ENCODE results near the gene MSH5.

MSH5 gene

DNA sequence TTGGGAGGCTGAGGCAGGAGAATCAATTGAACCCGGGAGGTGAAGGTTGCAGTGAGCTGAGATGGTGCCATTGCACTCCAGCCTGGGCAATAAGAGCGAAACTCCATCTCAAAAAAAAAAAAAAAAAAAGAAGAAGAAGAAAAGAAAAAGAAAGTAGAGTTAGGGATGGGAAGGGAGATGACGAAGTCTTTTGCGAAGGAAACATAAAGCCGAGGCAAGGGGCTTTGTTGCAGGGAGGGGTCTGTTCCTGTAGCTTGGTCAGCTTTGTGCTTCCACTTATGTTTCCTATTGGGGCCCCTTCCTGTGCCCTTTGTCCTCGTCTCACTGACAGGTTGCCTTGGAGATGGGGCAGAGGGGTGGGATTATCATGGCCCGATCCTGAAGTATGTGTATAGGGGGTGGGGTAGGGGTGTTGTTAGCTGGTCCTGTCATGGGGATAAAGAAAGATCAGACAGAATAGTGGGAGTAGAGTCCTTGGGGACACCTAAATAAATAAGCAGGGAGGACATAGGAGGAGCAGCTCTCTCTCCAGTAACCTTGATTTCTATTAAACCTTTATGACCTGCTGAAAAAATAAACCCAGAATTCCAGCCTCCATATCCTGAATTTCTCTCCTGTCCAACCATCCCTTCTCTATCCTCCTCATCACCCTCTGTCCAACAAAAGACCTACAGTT is 2.4 kb upstream of the MSH5 start:
- Histone ChIP-seq H3K4me1 (ENCODE audit: low read length) (peaks cover 37% of the 10 kb centered on the region), H3K4me3 (ENCODE audit: low read length) (peak overlapping the region; percentile 78), H3K27ac (ENCODE audit: low read length) (peak overlapping the region; percentile 98), H3K79me2 (ENCODE audit: low read length) (peaks cover 52% of the 10 kb centered on the region), H3K9me3 (ENCODE audit: insufficient read depth, low read length) (no peaks in the 10 kb centered on the region), H3K27me3 (ENCODE audit: low read depth, low read length) (no peaks in the 10 kb centered on the region), H2AFZ (ENCODE audit: low read depth, low read length) (no peak overlapping the region), H4K20me1 (ENCODE audit: insufficient read depth, low read length) (peaks cover 8% of the 10 kb centered on the region), H3K4me2 (ENCODE audit: low read length) (peak overlapping the region; percentile 98), H3K9ac (ENCODE audit: low read length) (peak overlapping the region; percentile 90), H3K36me3 (replicated peaks; ENCODE audit: low read depth, low read length) (peaks cover 24% of the 10 kb centered on the region)
- TF ChIP-seq, protein P1, sequence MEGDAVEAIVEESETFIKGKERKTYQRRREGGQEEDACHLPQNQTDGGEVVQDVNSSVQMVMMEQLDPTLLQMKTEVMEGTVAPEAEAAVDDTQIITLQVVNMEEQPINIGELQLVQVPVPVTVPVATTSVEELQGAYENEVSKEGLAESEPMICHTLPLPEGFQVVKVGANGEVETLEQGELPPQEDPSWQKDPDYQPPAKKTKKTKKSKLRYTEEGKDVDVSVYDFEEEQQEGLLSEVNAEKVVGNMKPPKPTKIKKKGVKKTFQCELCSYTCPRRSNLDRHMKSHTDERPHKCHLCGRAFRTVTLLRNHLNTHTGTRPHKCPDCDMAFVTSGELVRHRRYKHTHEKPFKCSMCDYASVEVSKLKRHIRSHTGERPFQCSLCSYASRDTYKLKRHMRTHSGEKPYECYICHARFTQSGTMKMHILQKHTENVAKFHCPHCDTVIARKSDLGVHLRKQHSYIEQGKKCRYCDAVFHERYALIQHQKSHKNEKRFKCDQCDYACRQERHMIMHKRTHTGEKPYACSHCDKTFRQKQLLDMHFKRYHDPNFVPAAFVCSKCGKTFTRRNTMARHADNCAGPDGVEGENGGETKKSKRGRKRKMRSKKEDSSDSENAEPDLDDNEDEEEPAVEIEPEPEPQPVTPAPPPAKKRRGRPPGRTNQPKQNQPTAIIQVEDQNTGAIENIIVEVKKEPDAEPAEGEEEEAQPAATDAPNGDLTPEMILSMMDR (IDR thresholded peaks at IDR 0.05; ENCODE audit: low read depth, low read length) = no peak
- no peak for TF ChIP-seq EZH2phosphoT487 (IDR thresholded peaks at IDR 0.05; ENCODE audit: low read depth)

DNA sequence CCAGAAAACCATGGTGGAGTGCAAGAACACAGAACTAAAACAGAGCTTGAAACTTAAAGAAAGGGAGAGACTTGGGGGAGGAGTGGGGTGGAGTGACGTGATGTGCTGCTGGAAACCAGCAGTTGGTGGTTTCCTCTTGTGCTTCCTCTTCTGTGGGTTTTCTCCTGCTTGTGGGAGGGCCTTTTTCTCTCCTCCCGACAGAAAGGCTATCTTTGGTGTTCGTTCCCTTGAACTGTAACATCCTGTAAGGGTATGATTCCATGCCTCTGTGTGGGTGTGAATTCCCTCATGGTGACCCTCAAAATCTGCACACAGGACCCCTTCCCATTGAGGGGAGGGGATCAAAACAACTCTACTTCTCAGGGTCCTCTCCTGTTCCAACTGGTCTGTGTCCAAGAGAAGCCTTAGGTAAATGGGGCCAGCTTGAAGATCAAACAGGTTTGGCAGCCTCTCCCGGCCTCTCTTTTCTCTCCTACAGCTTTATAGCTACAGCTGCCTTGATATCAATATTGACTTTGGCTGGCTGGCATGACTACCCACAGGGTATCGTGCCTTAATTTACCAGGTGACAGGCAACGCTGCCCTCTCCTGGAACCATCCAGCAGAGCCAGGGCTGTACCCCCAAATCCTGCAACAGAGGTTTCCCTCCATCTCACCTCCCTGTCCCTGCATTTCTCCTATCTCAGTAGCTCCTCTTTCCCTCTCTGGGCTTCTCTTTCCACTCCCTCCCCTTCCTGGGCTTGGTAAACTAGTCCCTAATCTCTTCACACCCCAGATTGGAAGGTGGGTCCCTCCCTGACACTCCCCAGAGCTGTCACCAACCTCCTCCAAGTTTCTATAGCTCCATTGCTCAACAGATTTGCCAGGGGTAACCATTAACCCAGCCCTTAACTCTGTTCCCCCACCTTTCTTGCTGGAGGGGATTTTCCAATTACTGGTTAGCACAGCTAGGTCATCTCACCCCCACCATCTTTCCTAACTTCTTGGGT is 1.5 kb upstream of the MSH5 start:
- peak overlapping the region; percentile 78 for H3K4me3 ChIP-seq (ENCODE audit: low read length)

DNA sequence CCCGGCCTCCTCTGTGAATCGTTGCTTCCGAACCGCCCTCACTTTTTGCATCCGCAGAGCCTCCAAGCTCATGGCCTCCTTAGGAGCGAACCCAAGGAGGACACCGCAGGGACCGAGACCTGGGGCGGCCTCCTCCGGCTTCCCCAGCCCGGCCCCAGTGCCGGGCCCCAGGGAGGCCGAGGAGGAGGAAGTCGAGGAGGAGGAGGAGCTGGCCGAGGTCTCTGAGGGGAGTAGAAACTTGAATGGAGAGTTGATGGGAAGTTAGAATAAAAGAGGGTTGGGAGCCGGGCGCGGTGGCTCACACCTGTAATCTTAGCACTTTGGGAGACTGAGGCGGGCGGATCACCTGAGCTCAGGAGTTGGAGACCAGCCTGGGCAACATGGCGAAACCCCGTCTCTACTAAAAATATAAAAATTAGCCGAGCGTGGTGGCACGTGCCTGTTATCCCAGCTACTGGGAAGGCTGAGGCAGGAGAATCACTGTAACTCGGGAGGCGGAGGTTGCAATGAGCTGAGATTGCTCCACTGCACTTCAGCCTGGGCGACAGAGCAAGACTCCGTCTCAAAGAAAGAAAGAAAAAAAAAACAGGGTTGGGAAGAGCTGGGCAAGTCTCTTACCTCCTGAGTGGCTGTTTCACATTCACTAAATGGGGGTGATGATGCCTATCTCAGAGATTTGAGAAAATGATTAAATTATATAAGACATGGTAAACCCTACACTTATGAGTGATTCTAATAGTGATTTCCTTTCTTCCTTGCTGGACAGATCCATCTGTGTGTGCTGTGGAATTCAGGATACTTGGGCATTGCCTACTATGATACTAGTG is 805 bp downstream of the MSH5 start:
- Histone ChIP-seq H4K20me1 (ENCODE audit: insufficient read depth, low read length) (no peaks in the 10 kb centered on the region), H3K4me3 (ENCODE audit: low read length) (peak overlapping the region; percentile 98), H3K79me2 (ENCODE audit: low read length) (peaks cover 30% of the 10 kb centered on the region), H3K4me1 (ENCODE audit: low read length) (peaks cover 31% of the 10 kb centered on the region), H3K36me3 (replicated peaks; ENCODE audit: low read depth, low read length) (peaks cover 26% of the 10 kb centered on the region), H3K27me3 (ENCODE audit: low read depth, low read length) (no peaks in the 10 kb centered on the region), H2AFZ (ENCODE audit: low read depth, low read length) (no peak overlapping the region), H3K9ac (ENCODE audit: low read length) (peak overlapping the region; percentile 98), H3K9me3 (ENCODE audit: insufficient read depth, low read length) (no peaks in the 10 kb centered on the region), H3K4me2 (ENCODE audit: low read length) (peak overlapping the region; percentile 81), H3K27ac (ENCODE audit: low read length) (peak overlapping the region; percentile 81)
- TF ChIP-seq, protein P1 (IDR thresholded peaks at IDR 0.05; ENCODE audit: low read depth, low read length) = no peak
- TF ChIP-seq EZH2phosphoT487 (IDR thresholded peaks at IDR 0.05; ENCODE audit: low read depth) = no peak

More for the DNA sequence above, 1.5 kb upstream of the MSH5 start:
- peaks cover 8% of the 10 kb centered on the region for H4K20me1 ChIP-seq (ENCODE audit: insufficient read depth, low read length)
- peaks cover 37% of the 10 kb centered on the region for H3K4me1 ChIP-seq (ENCODE audit: low read length)
- peak overlapping the region; percentile 98 for H3K4me2 ChIP-seq (ENCODE audit: low read length)
- peak overlapping the region; percentile 90 for H3K9ac ChIP-seq (ENCODE audit: low read length)
- TF ChIP-seq, protein P1 (IDR thresholded peaks at IDR 0.05; ENCODE audit: low read depth, low read length) = peak; percentile 27
- no peak for TF ChIP-seq EZH2phosphoT487 (IDR thresholded peaks at IDR 0.05; ENCODE audit: low read depth)
- peaks cover 29% of the 10 kb centered on the region for H3K36me3 ChIP-seq (replicated peaks; ENCODE audit: low read depth, low read length)
- H3K27me3 ChIP-seq (ENCODE audit: low read depth, low read length) = no peaks in the 10 kb centered on the region
- peaks cover 52% of the 10 kb centered on the region for H3K79me2 ChIP-seq (ENCODE audit: low read length)
- H2AFZ ChIP-seq (ENCODE audit: low read depth, low read length) = no peak overlapping the region
- H3K9me3 ChIP-seq (ENCODE audit: insufficient read depth, low read length) = no peaks in the 10 kb centered on the region
- H3K27ac ChIP-seq (ENCODE audit: low read length) = peak overlapping the region; percentile 98

All from OCI-LY3 (cell line).